ENCODE data around the gene CSNK2A1.
A peak's percentile ranks its signal among the peaks of the same experiment; 100 is the strongest.

Gene CSNK2A1

GRCh38 chr20:564192-564591 lies 20.6 kb upstream of the CSNK2A1 start:
- no peak for DNase-seq (ENCODE audit: low spot score)

DNA sequence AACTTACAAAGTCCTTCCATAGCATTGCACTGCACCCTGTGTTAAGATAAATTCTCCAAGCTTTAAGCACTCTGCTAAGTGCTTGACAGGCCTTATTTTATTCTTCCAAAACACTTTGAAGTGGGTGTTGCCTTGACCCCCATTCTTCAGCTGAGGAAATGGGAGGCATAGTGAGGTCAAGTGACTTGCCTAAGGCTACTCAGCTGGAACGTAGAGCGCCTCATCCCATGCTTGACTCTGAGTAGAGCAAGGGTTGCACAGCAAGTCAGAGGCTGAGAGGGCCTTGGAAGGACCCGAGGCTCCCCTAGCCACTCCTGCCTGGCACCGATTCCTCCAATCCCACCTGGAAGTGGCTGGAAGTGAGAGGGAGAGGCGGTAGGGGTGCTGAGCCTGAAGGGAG lies 19.6 kb upstream of the CSNK2A1 start:
- no peak for DNase-seq (ENCODE audit: low spot score)

GRCh38 chr20:562232-562897 lies 18.8 kb upstream of the CSNK2A1 start:
- DNase-seq (ENCODE audit: low spot score): no peak

DNA sequence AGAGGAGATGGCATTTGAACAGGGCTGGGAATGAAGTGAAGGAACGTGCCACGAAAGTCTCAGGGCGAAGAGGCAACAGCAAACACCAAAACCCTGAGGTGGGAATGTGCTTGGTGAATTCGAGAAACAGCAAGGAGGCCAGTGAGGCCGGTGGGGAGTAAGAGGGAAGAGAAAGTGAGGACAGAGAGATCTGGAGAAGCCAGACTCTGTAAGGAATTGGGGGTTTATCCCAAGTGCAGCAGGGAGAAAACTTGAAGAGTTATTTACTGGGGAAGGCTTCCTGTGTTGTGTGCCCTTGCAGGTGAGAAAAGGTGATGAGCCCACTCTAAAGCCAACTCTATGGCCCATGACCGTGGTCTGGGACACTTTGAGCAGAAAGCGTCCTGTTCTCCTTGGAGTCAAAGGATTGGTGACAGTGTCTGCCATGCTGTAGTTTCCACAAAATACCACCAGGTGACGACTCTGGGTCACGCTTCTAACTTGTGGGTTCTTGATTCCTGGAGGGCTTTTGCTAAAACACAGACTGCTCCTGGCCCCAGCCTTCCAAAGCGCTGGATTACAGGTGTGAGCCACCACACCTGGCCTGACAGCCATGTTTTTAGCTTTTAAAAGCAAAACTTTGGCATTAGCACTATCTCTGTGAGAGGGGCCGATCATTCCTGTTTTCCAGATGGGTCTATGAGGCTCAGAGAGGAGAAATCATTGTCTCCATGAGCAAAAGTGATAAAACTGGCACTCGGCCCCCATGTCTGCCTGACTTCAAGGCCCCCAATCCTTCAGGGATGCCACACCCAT lies 18.0 kb upstream of the CSNK2A1 start:
- peak; percentile 85 for DNase-seq (ENCODE audit: low spot score)

GRCh38 chr20:560680-561079 lies 17.1 kb upstream of the CSNK2A1 start:
- no peak for DNase-seq (ENCODE audit: low spot score)

GRCh38 chr20:558117-558516 lies 14.5 kb upstream of the CSNK2A1 start:
- DNase-seq (ENCODE audit: low spot score): no peak

- DNase-seq (ENCODE audit: low spot score): no peak
Observed at GRCh38 chr20:556984-557383, 13.4 kb upstream of the CSNK2A1 start.

DNA sequence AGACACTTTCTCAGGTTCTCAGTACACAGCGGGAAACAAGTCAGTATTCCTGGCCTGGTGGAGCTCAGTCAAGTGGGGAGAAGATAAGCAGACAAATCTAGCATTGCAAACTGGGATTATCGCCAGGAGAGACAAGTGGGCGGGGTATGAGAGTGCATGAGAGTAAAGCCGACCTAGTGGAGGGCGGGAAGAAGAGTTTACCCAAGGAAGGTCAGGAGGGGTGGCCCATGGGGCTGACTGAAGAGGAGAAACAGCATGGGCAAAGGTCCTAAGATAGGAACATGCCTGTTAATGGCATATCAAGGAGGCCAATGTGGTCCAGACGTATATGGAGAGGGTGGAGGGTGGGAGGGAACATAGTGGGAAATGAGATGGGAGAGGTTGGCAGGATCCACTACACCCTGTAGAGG lies 12.4 kb upstream of the CSNK2A1 start:
- DNase-seq (ENCODE audit: low spot score): no peak

DNA sequence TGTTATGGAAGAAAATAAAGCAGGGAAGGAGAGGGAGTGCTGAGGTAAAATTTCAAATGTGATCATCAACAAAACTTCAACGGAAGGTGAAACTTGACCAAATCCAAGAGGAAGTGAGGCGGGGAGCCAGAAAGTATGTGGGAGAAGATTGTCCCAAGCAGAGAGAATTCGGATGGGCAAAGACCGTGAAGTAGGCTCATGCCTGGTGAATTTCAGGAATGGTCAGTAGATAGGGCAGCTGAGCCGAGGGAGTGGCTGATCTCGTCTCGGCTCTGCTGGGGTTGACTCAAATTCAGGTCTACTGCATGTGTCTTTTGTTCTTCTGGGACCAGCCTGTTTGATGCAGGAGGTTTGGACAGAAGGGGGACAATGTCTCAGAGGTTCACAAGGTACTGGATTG lies 7.0 kb upstream of the CSNK2A1 start:
- DNase-seq (ENCODE audit: low spot score): no peak

- DNase-seq (ENCODE audit: low spot score): peak; percentile 24
Observed at GRCh38 chr20:549722-550496, 6.3 kb upstream of the CSNK2A1 start.

- DNase-seq (ENCODE audit: low spot score): no peak
Observed at GRCh38 chr20:548906-549305, 5.3 kb upstream of the CSNK2A1 start.

GRCh38 chr20:547394-547793 lies 3.8 kb upstream of the CSNK2A1 start:
- no peak for DNase-seq (ENCODE audit: low spot score)

DNA sequence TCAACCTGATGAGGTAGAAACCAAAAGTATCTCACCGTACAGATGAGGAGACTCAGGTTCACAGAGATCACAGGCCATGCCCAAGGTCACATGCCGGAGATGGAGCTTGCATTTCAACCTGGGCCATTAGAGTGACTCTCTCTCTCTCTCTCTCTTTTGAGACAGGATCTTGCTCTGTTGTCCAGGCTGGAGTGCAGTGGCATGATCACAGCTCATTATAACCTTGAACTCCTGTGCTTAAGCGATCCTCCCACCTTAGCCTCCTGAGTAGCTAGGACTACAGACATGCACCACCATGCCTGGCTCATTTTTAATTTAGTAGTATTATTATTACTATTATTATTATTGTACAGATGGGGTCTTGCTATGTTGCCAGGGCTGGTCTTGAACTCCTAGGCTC lies 2.8 kb upstream of the CSNK2A1 start:
- no peak for DNase-seq (ENCODE audit: low spot score)

DNA sequence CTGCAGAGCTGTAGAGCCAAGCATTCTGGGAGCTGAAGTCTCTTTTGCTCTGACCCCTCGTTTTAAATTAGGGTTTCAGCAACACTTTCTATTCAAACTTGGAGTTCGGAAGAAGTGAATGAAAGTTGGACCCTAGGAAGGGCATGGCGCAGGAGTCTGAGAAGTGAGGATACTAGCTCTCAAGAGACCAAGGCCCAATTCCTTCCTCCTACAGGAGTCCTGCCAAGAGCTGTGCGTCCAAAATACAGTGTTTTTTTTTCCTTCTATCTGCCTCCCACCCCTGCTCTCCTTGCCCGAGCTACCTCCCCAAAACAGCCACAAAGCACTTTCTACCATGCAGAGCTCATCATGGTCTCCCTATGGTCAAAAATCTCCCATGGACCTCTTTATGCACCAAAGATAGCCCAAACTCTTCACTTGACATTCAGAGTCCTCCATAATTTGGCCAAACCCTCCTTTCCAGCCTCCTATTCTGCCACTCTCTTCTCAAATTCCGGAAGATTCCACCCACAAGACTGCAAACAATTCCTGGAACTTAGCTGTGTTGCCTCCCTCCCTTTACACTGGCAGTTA lies 649 bp upstream of the CSNK2A1 start:
- no peak for DNase-seq (ENCODE audit: low spot score)

- peak; percentile 75 for DNase-seq (ENCODE audit: low spot score)
Observed at GRCh38 chr20:542777-543368, 717 bp downstream of the CSNK2A1 start.

- no peak for DNase-seq (ENCODE audit: low spot score)
Observed at GRCh38 chr20:540391-541201, 3.0 kb downstream of the CSNK2A1 start.

DNA sequence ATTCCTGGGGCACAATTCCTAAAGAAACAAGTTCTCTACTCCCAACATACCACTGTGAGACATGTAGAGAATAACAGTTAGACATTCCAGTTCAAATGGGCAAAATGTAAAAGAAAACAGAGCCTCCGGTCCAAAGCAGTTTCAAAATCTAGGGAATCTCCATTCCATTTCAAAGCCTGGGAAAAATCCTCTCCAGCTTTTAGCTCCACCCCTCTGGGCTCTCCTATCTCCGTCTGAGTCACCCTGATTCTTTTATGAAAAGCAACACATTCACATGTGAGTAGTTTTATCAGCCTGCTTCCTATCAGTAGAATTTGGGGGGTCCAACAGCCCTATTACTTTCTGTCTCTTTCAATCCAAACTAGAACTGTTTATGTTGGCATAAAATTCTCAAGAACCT lies 3.7 kb downstream of the CSNK2A1 start:
- no peak for DNase-seq (ENCODE audit: low spot score)

DNA sequence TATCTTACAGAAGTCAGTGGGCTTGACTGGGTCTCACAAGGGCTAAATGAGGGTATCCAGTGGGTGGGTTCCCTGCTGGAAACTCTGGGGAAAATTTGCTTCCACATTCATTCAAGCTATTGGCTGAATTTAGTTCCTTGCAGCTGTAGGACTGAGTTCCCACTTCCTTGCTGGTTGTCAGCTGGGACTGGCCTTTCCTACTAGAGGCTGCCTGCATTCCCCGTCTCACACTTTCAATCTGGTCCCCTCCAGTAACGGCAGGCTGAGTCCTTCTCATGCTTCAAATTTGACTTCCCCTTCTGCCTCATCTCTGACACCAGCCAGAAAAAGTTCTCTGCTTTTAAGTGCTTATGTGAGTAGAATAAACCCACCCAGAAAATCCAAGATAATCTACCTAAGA lies 4.4 kb downstream of the CSNK2A1 start:
- no peak for DNase-seq (ENCODE audit: low spot score)

DNA sequence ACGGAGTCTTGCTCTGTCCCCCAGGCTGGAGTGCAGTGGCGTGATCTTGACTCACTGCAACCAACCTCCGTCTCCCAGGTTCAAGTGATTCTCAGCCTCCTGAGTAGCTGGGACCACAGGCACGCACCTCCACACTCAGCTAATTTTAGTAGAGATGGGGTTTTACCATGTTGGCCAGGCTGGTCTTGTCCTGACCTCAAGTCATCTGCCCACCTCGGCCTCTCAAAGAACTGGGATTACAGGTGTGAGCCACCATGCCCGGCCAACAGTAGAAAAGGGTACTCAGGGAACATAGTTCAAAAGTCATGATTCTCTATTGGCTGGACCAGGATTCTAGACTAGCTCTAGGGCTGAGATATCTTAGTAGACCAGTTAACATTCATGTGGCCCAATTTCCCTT lies 5.6 kb downstream of the CSNK2A1 start:
- DNase-seq (ENCODE audit: low spot score): no peak

- DNase-seq (ENCODE audit: low spot score): no peak
Observed at GRCh38 chr20:536426-537010, 7.1 kb downstream of the CSNK2A1 start.

DNA sequence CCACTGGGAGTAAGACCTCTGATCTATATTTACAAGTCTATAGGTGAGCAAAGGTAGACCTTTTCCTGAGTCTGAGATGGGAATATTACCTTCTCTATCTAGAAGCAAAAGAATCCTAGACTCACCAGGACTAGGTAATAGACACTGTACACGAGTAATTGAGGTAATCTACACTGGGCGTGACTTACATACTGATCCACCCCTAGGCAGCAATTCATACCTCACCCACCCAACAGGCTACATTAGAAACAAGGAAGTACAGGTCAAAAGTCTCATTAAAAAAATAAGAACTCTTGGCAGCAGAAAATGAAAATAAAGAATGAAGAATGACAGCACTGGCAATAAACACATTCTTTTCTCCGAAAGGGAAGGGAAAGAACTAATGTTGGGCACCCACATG lies 7.6 kb downstream of the CSNK2A1 start:
- peak; percentile 26 for DNase-seq (ENCODE audit: low spot score)

Measured in NAMALWA (cell line).